HG02973 (cell line): ENCODE data around the gene N4BP2.

ENCODE experiments used
- ATAC-seq: cut with Tn5 transposase; IDR thresholded peaks from one replicate; pipeline ENCODE4 v1.9.1; 2021; ENCODE audit warnings: moderate library complexity; ENCODE audit not compliant: unreplicated experiment

The N4BP2 gene

GRCh38 chr4:40205259-40206198, 148.9 kb downstream of the N4BP2 start:
- peak; percentile 48 for ATAC-seq

- ATAC-seq, result no peak
Measured at GRCh38 chr4:40206426-40206825, 149.8 kb downstream of the N4BP2 start.
